ENCODE measurements around the gene GAB3.

GAB3 gene

DNA sequence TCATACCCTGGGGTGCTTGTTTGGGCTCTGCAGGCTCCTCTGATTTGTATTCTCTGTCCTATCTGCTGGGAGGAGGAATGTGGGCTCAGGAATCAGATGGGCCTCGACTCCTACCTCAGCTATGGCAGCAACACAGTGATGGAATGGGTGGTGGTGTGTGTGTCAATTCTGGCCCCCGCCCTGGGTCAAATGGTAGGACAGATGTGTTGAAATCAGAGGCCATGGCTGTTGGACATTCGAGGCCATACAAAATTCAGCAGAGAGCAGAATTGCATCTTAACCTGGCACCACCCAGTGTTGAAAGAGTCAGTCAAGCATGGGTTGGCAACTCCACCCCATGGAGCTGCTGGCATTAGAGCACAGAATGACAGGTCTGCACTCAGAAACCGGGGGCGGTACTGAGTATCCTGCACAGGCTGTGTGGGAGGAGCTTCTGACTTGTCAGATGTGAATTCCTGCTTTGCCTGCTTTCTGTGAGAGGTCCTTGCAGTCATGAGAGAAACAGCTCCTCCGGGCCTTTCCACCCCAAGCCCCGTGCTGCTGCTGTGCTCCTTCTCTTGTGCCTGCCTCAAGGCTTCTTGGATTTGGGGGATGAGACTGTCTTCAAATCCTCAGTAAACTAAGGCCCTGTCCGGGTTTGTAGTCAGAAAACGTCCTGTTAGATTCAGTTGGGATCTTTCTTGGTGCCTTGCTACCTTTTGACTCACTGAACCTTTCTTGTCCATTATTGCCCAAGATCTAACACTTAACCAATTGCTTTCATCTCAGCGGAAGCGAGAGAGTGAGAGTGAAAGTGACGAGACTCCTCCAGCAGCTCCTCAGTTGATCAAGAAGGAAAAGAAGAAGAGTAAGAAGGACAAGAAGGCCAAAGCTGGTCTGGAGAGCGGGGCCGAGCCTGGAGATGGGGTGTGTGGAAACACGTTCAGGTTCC, 24.8 kb upstream of the GAB3 start:
- no peak overlapping the region for H3K27ac ChIP-seq
- TF ChIP-seq, protein P1, sequence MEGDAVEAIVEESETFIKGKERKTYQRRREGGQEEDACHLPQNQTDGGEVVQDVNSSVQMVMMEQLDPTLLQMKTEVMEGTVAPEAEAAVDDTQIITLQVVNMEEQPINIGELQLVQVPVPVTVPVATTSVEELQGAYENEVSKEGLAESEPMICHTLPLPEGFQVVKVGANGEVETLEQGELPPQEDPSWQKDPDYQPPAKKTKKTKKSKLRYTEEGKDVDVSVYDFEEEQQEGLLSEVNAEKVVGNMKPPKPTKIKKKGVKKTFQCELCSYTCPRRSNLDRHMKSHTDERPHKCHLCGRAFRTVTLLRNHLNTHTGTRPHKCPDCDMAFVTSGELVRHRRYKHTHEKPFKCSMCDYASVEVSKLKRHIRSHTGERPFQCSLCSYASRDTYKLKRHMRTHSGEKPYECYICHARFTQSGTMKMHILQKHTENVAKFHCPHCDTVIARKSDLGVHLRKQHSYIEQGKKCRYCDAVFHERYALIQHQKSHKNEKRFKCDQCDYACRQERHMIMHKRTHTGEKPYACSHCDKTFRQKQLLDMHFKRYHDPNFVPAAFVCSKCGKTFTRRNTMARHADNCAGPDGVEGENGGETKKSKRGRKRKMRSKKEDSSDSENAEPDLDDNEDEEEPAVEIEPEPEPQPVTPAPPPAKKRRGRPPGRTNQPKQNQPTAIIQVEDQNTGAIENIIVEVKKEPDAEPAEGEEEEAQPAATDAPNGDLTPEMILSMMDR (IDR thresholded peaks at IDR 0.05), result no peak
- no peak for TF ChIP-seq ZFX (IDR thresholded peaks at IDR 0.05; ENCODE audit: borderline replicate concordance)

DNA sequence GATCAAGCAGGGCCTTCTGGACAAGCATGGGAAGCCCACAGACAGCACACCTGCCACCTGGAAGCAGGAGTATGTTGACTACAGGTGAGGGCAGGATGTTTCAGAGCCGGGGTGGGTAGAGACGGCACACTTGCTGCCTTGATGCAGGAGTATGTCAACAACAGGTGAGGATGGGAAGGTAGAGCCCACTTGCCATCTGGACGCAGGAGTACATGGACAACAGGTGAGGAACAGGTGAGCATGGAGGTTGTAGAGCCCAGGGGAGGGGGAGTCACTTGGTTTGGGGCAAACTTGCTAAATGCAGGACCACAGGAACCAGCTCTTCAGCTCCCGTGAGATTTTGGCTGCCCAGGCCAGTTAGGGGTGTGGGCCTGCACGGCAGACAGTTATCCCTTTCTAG, 23.7 kb upstream of the GAB3 start:
- TF ChIP-seq, protein P1 (IDR thresholded peaks at IDR 0.05), result no peak
- TF ChIP-seq ZFX (IDR thresholded peaks at IDR 0.05; ENCODE audit: borderline replicate concordance), result no peak

DNA sequence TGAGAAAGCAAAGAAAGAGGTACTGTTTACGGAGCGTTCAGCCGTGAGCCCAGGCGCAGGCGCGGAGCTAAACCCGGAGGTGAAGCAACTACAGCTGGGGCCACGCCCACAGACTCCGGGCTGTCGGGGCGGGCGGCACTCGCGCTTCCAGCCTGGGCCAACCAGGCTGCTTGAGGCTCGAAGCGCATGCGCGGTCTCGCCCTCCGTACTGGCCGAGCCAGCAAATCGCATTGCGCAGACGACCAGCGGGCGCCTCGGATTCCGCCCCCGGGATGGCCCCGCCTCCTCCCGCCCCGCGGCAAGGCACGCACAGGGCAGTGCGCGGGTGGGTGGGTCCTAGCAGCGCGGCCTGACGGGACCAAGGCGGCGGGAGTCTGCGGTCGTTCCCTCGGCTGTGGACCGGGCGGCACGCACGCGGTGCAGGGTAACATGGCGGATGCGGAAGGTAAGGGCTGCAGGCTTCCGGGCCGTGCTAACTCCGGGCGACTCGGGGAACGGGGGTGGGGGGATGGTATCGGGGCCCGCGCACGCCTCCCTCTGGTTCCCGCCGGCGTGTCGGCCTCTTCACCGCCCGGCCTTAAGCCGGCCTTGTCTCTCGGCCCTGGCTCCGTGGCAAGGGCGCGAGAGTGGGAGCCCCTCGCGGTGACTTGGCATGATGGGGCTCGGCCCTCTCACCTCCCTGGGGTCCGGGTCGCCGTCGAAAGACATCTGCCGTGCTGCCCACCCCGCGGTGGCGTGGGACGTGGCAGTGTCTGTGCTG, 11.8 kb upstream of the GAB3 start, which contains the start of gene DKC1:
Gene DKC1, plus strand, starts transcription at position 328 of the 760 bp plus-strand sequence. Its CDS starts 102 bp downstream, at position 430.
- TF ChIP-seq, protein P1 (IDR thresholded peaks at IDR 0.05), result peak; percentile 18; the same call in 1 of the 2 replicates
- no peak for TF ChIP-seq ZFX (IDR thresholded peaks at IDR 0.05; ENCODE audit: borderline replicate concordance)
- H3K27ac ChIP-seq, result peak within 1 kb of the TSS; percentile 78

More for the DNA sequence above, 23.7 kb upstream of the GAB3 start:
- H3K27ac ChIP-seq, result no peak overlapping the region

DNA sequence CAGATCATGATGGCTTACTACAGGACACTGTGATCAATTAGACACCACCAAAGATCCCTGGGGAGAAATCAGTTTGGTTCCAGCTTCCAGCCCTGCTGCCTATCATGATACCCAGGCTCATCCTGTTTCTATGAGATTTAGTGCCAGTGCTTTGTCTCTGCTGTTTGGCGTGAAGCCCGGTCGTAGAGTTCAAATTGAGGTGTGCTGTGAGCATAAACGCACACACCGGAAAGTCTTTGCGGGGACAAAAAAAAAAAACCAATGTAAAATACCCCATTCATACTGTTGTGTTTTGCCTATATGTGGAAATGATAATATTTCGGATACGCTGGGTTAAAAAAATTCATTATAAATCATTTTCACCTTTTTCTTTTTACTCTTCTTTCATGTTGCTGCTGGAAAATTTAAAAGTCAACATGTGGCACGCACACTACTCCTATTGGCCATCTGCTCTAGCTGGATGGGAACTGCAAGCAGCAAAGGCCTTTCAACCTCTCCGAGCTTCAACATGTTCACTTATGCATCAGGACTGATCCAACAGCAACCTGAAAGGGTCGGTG, 11.2 kb upstream of the GAB3 start:
- TF ChIP-seq, protein P1 (IDR thresholded peaks at IDR 0.05), result no peak
- no peak for TF ChIP-seq ZFX (IDR thresholded peaks at IDR 0.05; ENCODE audit: borderline replicate concordance)
- H3K27ac ChIP-seq, result peak overlapping the region; percentile 78

DNA sequence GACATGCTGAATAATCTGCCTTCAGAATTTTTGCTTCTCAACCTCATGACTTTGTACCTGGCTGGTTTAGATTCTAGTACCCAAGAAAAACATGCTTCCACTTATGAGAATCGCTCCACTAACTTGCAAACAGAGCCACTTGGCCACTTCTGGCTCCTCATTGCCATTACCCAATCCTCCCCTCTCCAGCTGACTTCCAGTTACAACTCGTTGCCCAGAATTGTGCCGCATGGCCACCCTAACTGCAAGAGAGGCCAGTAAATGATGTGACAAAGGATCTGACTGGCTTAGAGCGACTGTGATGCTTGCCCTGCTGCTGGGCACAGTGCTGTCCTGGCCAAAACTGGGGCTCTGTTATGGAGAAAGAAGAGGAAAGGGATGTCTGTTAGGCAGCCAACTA, 7.8 kb upstream of the GAB3 start:
- no peak overlapping the region for H3K27ac ChIP-seq
- no peak for TF ChIP-seq ZFX (IDR thresholded peaks at IDR 0.05; ENCODE audit: borderline replicate concordance)
- TF ChIP-seq, protein P1 (IDR thresholded peaks at IDR 0.05), result no peak

DNA sequence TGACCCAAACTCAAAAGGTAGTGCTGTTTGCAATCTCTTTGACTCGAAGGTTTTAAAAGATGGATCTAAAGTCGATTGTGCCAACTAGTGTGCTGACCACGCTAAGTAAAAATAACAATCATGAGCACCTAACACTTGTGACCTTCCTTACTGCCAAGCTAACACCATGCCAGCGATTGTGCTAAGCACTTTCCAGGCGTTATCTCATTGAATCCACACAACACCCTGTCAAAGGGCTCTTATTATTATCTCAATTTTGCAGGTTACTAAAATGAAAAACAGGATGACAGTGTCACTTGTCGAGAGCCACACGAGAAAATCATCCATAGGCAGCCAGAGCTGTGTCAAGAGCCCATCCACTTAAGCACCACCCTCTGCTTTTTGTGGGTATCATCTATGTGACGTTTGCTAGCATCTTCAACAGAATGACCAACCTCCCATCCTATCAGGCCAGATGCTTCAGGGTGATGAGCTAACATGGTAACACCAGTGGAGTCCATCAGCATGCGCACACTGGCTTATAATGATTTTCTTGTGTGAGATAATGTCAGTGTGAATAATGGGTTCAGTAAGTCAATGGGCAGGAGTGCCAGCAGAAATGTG, 893 bp upstream of the GAB3 start:
- no peak for TF ChIP-seq ZFX (IDR thresholded peaks at IDR 0.05; ENCODE audit: borderline replicate concordance)
- TF ChIP-seq, protein P1 (IDR thresholded peaks at IDR 0.05), result no peak
- H3K27ac ChIP-seq, result no peak overlapping the region

Data from 22Rv1 (cell line).